ENCODE results near the gene RUSF1. TPM values are rescaled to one million over a fixed set of nuclear protein-coding genes. Genes with fewer than 3 reads are reported as not detected.
A peak's percentile ranks its signal among the peaks of the same experiment; 100 is the strongest.

The RUSF1 gene
- total and polyA plus RNA-seq, 2 donors (not counting 1 experiment from before 2014, with no cell fraction given) = 23.1 to 41.8 TPM

DNA sequence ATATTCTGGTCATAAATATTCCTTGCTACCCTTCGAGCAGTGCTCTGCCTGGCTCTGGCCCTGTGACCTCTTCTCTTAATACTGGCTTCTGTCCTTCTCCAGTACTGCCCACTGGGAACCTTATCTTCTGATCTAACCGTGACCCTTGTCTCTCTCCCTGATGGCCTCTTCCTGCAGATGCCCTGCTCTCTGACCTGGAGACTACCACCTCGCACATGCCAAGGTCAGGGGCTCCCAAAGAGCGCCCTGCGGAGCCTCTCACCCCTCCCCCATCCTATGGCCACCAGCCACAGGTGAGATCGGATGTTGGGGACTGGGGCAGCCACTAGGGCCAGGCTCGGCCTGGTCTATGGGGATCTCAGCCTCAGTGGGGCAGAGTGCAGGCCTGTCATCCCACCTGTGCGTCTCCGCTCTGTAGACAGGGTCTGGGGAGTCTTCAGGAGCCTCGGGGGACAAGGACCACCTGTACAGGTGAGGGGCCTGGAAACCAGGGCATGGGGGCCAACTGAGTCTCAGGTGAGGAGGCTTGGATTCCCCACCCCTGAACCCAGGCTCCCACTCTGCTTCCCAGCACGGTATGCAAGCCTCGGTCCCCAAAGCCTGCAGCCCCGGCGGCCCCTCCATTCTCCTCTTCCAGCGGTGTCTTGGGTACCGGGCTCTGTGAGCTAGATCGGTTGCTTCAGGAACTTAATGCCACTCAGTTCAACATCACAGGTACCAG, 34.8 kb downstream of the RUSF1 start:
- Histone ChIP-seq H3K27me3 (ENCODE audit: control insufficient read depth, insufficient read depth, low read length) (no peaks in the 10 kb centered on the region), H3K36me3 (ENCODE audit: control insufficient read depth, insufficient read depth, low read length) (peaks cover 40% of the 10 kb centered on the region), H3K9ac (ENCODE audit: insufficient read depth, low read length) (no peak overlapping the region), H3K27ac (ENCODE audit: insufficient read depth, low read length) (peak overlapping the region; percentile 68), H2AFZ (ENCODE audit: low read length) (no peak overlapping the region), H3K4me3 (replicated peaks in 1 of 4; ENCODE audit: control extremely low read depth in 1 of 4, insufficient read depth in 1 of 4, low read depth in 3 of 4, low read length in 4 of 4) (peak overlapping the region in 3 of 4 experiments; percentile 4 to 25 (median 21)), H3K4me1 (ENCODE audit: control insufficient read depth, extremely low read depth, insufficient read depth, low read length) (peaks cover 16% of the 10 kb centered on the region), H3K79me2 (ENCODE audit: control insufficient read depth, insufficient read depth, low read length) (peaks cover 15% of the 10 kb centered on the region), H3K4me2 (ENCODE audit: extremely low read depth, insufficient read depth, low read length) (peak overlapping the region; percentile 75), H4K20me1 (ENCODE audit: control insufficient read depth, extremely low read depth, insufficient read depth, low read length) (no peaks in the 10 kb centered on the region), H3K9me3 (ENCODE audit: control insufficient read depth, insufficient read depth, low read depth, low read length) (no peaks in the 10 kb centered on the region)
- DNase-seq (ENCODE audit: low read depth in 2 of 2) = no peak
- TF ChIP-seq CTCF (conservative IDR thresholded peaks at IDR 0.05 in 1 of 2, IDR thresholded peaks at IDR 0.05 in 1 of 2; ENCODE audit: low read depth in 1 of 2, low read length in 2 of 2) = no peak
- no peak for TF ChIP-seq EZH2 (IDR thresholded peaks at IDR 0.05; ENCODE audit: low read length, missing control alignments)

GRCh38 chr16:31472709-31473203, 35.4 kb downstream of the RUSF1 start:
- Histone ChIP-seq H3K9me3 (ENCODE audit: control insufficient read depth, insufficient read depth, low read depth, low read length) (no peaks in the 10 kb centered on the region), H3K4me1 (ENCODE audit: control insufficient read depth, extremely low read depth, insufficient read depth, low read length) (peaks cover 16% of the 10 kb centered on the region), H3K27ac (ENCODE audit: insufficient read depth, low read length) (peak overlapping the region; percentile 95), H4K20me1 (ENCODE audit: control insufficient read depth, extremely low read depth, insufficient read depth, low read length) (no peaks in the 10 kb centered on the region), H3K9ac (ENCODE audit: insufficient read depth, low read length) (peak overlapping the region; percentile 93), H3K36me3 (ENCODE audit: control insufficient read depth, insufficient read depth, low read length) (peaks cover 35% of the 10 kb centered on the region), H2AFZ (ENCODE audit: low read length) (no peak overlapping the region), H3K79me2 (ENCODE audit: control insufficient read depth, insufficient read depth, low read length) (peaks cover 15% of the 10 kb centered on the region), H3K4me2 (ENCODE audit: extremely low read depth, insufficient read depth, low read length) (peak overlapping the region; percentile 75), H3K27me3 (ENCODE audit: control insufficient read depth, insufficient read depth, low read length) (no peaks in the 10 kb centered on the region), H3K4me3 (replicated peaks in 1 of 4; ENCODE audit: control extremely low read depth in 1 of 4, insufficient read depth in 1 of 4, low read depth in 3 of 4, low read length in 4 of 4) (peak overlapping the region; percentile 69 to 89 (median 80))
- DNase-seq (ENCODE audit: low read depth in 2 of 2) = peak; percentile 91 to 94
- TF ChIP-seq CTCF (conservative IDR thresholded peaks at IDR 0.05 in 1 of 2, IDR thresholded peaks at IDR 0.05 in 1 of 2; ENCODE audit: low read depth in 1 of 2, low read length in 2 of 2) (peak; percentile 76 to 77), EZH2 (IDR thresholded peaks at IDR 0.05; ENCODE audit: low read length, missing control alignments) (no peak)

DNA sequence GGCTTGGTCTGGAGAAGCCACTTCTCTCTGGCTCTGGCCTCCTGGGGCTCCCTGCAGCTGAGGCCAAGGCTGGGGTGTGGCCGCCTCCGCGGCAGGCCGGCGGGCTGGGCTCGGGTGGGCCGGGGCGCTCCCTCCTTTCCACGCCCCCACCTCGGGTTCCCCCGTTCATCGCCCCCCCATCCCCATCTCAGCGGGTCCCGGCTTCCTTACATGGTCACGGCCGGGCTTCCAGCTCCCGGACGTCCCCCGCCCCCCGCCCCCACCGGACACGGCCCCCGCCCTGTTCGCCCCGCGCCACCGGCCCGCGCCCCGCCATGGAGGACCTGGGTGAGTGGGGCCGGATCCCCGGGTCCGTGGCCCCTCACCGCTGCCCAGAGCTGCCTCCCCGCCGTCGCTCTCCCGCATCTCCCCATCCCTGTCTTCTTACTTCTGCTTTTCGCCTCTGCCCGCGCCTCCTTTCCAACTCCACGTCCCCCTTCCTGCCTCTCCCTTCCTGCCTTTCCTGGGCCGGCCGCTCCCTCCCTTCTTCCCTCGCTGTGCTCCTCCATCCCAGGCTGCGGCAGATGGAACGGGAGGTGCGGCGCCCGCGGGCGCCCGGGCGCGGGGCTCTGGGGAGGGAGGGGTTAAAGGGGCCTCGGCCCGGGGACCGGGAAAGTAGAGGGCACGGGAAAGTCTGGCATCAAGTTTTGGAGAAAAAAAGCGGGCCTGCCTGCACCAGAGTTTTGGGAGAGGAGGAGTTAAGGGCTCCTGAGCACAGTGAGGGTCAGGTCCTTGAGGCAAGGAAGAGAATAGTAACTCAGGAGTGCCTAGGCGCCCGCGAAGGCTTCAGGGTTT, 36.1 kb downstream of the RUSF1 start, which contains the start of gene TGFB1I1:
Gene TGFB1I1 (plus strand): TSS at position 278 of the 834 bp plus-strand sequence. CDS start 37 bp downstream, at position 315.
- Histone ChIP-seq H3K79me2 (ENCODE audit: control insufficient read depth, insufficient read depth, low read length) (peaks cover 15% of the 10 kb centered on the region), H3K27ac (ENCODE audit: insufficient read depth, low read length) (peak within 1 kb of the TSS; percentile 95), H3K4me1 (ENCODE audit: control insufficient read depth, extremely low read depth, insufficient read depth, low read length) (peaks cover 16% of the 10 kb centered on the region), H3K9me3 (ENCODE audit: control insufficient read depth, insufficient read depth, low read depth, low read length) (no peaks in the 10 kb centered on the region), H3K4me3 (replicated peaks in 1 of 4; ENCODE audit: control extremely low read depth in 1 of 4, insufficient read depth in 1 of 4, low read depth in 3 of 4, low read length in 4 of 4) (peak within 1 kb of the TSS; percentile 76 to 92 (median 86)), H3K9ac (ENCODE audit: insufficient read depth, low read length) (peak within 1 kb of the TSS; percentile 93), H3K27me3 (ENCODE audit: control insufficient read depth, insufficient read depth, low read length) (no peaks in the 10 kb centered on the region), H3K36me3 (ENCODE audit: control insufficient read depth, insufficient read depth, low read length) (peaks cover 32% of the 10 kb centered on the region), H4K20me1 (ENCODE audit: control insufficient read depth, extremely low read depth, insufficient read depth, low read length) (no peaks in the 10 kb centered on the region), H3K4me2 (ENCODE audit: extremely low read depth, insufficient read depth, low read length) (peak within 1 kb of the TSS; percentile 96), H2AFZ (ENCODE audit: low read length) (peak within 1 kb of the TSS; percentile 73)
- peak; percentile 87 for DNase-seq (ENCODE audit: low read depth in 2 of 2)
- no peak for TF ChIP-seq CTCF (conservative IDR thresholded peaks at IDR 0.05 in 1 of 2, IDR thresholded peaks at IDR 0.05 in 1 of 2; ENCODE audit: low read depth in 1 of 2, low read length in 2 of 2)
- TF ChIP-seq EZH2 (IDR thresholded peaks at IDR 0.05; ENCODE audit: low read length, missing control alignments) = no peak
